Hepatic stellate cell (primary cell): Measurements from ENCODE around the gene PPIF.

ENCODE experiments used
- DNase-seq: peaks from one replicate; pipeline ENCODE4 v3.0.0; 2011; ENCODE audit warnings: low spot score

Gene PPIF

DNA sequence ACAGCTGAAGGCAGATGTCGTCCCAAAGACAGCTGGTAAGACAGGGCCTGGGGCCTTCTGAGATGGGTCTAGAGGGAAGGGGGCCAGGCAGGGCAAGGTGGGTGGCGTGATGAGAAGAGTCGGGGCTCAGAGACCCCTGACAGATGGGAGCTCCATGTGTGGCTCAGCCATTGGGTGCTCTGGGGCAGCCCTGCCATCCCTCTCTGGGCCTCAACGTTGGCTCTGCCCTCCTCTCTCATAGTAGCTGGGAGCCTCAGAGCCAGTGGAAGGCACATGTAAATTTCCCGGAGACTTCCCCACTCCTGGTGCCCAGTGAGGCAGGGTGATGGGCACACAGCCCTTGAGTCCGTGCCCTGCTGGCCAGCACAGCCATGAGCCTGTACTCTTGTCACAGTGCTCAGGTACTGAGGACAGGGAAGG lies 1.8 kb downstream of the PPIF start:
- no peak for DNase-seq

- DNase-seq, result no peak
These were observed 2.6 kb downstream of the PPIF start for GRCh38 chr10:79349766-79350406.

- DNase-seq, result no peak
These were observed 3.3 kb downstream of the PPIF start for GRCh38 chr10:79350407-79351154.

- DNase-seq, result no peak
These were observed 4.1 kb downstream of the PPIF start for GRCh38 chr10:79351332-79351731.

GRCh38 chr10:79352035-79352877 lies 5.0 kb downstream of the PPIF start:
- no peak for DNase-seq

GRCh38 chr10:79353000-79353406 lies 5.7 kb downstream of the PPIF start:
- no peak for DNase-seq

- DNase-seq, result no peak
These were observed 6.5 kb downstream of the PPIF start for GRCh38 chr10:79353726-79354125.

DNA sequence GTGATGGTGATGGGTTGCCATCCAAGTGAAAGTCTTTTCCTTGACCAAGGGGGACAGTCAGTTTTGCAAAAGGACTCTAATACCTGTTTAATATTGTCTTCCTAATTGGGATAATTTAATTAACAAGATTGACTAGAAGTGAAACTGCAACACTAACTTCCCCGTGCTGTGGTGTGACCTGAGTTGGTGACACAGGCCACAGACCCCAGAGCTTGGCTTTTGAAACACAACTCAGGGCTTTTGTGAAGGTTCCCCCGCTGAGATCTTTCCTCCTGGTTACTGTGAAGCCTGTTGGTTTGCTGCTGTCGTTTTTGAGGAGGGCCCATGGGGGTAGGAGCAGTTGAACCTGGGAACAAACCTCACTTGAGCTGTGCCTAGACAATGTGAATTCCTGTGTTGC lies 6.9 kb downstream of the PPIF start:
- DNase-seq, result no peak

- DNase-seq, result no peak
These were observed 7.3 kb downstream of the PPIF start for GRCh38 chr10:79354615-79355014.

DNA sequence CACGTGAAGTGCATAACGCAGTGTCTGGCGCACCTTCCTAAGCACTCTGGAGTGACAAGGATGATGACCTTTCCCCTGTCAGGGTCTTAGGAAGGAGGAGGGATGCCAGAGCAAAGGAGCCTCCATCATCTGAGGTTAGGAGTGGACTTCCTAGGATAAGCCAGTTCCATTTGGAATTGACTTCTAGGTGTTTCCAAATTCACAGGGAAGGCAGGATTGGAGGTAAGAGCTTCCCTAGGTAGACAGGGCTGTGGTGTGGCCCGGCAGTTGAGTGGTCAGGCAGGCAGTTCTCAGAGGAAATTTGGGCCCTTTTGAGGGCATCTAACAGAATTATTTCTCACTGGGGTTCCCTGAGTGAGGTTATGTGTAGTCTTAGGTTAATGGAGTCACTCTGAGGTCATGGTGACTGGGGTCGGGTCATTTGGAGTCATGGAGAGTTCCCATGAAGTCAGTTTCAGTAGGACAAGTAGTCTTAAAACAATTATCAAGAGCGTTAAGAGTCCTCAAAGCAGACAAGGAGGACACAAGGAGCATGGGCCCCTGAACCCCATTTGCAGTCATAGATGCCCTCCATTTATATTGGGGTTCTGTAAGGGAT lies 8.2 kb downstream of the PPIF start:
- no peak for DNase-seq

DNA sequence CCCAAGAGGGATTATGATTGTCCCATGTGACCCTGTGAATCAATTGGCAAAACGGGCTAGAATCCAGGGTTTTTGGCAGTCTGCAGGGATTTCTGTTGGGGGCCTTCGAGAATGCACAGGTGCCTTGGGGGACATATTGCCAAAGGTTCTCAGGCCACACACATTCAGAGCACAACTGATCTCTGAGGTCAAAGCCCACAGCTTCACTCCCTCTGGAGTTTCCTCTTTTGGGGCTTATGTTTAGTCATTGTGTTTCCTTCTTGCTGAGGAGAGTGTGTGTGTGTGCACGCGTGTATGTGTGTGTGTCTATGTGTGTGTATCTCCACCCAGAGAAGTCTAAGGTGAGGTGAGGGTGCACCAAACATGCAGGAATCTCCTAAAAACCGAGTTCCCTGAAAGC lies 8.8 kb downstream of the PPIF start:
- no peak for DNase-seq

GRCh38 chr10:79357180-79357579 lies 9.9 kb downstream of the PPIF start:
- no peak for DNase-seq

DNA sequence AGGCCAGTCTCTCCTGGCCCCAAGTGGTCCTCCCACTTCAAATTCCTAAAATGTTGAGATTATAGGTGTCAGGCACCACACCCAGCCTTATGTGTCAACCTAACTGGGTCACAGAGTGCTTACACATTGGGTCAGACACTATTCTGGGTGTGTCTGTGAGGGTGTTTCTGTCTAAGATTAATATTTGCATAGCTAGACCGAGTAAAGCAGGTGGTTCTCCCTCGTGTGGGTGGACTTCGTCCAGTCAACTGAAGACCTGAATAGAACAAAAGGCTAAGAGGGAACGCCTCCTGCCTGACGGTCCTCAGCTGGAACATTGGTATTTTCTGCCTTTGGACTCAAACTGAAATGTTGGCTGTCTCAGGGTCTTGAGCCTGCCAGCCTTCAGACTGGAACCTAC lies 11.5 kb downstream of the PPIF start:
- DNase-seq, result no peak

- no peak for DNase-seq
These were observed 12.7 kb downstream of the PPIF start for GRCh38 chr10:79359816-79360498.

DNA sequence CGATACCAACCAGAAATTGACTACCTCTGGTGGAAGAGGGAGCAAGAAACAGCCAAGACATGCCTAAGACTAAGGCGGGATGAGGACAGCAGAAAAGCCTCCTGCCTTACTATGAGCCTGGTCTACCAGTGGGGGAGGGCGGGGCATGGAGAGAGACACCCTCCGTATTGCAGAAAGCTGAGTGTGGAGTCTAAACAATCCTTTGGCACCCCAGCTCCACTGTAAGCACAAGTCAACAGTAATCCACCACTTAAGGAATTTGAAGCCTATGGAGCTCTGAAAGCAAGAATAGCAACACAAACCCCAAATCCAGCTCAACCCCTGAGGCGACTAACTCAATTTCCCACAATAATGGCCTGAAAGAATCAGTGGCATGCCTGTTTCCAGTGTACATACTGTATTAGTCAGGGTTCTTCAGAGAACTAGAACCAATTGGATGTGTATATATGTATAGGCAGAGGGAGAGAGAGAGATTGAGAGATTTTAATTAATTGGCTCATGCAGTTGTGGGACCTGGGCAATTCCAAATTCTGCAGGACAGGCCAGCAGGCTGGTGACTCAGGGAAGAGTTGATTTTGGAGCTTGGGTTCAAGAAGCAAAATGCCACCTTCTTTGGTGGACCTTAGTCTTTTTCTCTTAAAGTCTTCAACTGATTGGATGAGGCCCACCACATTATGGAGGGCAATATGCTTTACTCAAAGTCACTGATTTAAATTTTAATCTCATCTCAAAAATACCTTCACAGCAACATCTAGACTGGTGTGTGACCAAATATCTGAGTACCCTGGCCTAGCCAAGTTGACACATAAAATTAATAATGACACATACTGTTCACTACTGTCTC lies 13.5 kb downstream of the PPIF start:
- no peak for DNase-seq

- no peak for DNase-seq
These were observed 14.6 kb downstream of the PPIF start for GRCh38 chr10:79361726-79362397.

DNA sequence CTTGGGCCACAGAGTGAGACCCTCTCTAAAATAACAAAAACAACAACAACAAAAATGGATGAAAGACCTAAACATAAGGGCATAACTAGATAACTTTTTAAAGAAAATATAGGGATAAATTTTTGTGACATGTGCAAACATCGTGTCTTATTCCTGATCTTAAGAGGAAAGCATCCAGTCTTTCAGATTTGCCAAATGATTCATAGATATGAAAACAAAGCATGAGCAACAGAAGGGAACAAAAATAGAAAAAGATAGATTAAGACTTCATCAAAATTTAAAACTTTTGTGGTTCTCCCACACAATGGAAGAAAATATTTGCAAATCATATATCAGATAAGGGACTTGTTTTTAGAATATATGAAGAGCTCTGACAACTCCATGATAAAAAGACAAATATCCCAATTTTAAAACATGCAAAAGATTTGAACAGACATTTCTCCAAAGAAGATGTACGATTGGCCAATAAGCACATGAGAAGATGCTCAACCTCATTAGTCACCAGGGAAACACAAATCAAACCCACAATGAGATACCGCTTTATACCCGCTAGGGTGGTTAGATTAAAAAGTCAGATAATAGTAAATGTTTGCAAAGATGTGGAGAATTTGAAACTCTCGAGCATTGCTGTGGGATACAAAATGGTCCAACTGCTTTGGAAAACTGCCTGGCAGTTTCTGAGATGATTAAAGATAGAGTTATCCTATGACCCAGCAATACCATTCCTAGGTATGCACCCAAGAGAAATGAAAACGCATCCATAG lies 20.3 kb downstream of the PPIF start:
- no peak for DNase-seq

DNA sequence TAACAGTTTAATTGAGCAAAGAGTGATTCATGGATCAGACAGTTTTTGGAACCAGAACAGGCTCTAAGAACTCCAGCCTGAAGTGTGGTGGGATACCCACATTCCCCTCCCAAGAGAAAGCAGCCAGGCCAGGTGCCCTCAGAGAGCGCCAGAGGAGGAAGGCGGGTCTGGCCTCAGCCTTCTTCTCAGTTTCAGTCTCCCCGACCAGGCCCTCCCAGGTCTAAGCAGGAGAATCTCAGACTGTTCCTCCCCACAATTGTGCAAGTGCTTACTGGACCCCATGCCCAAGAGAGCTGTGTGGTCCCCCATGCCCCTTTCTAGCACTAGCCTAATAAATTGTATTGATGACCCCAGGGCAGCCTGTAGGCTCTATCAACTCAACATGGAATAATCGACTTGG lies 25.6 kb downstream of the PPIF start:
- no peak for DNase-seq

DNA sequence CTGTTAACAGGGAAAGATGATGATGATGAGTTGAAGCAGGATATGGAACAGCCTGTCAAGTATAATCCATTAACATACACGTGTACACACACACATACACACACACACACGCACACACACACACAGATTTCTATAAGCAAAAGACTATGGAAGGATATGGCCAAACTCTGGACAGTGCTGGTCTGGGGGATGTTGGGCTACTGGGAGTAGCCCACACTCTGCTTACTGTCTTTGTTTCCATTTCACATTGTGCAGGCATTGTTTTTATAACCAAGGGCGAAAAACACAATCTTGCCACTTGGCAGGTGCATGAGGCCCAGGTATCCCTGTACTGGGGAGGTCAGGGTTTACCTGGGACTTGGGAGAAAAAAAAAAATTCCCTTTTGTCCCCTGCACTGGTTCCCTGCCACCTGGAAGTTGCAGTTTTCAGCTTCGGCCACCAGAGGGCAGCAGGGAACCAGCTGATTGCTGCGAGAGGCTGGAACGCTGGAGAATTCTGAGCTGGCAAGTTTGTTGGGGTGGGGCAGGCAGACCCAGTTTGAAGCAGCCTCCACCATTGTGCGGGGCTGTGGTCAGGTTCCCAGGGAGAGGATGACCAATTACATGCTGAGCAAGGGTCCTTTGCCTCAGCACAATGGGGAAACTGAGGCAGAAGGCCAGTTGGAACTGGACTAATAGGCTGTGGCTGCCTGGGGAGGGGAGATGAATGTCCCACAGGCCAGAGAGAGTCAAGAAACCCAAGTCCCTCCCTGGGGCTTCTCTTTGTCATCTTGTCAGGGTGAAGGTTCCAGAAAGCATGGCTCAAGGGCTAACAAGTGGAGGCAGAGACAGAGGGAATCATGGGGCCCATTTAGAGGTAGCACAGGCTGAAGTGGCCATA lies 27.3 kb downstream of the PPIF start:
- DNase-seq, result peak; percentile 82
